Mucosa of descending colon (tissue), 3 donors: ENCODE measurements around the gene BPGM. TPM values are rescaled to one million over a fixed set of nuclear protein-coding genes. Genes with fewer than 3 reads are reported as not detected.

Experiments used
- ATAC-seq: fragments of 200-7000 bp; cut with Tn5 transposase; one replicate; pipeline ENCODE4 v1.9.1; 2020; ENCODE audit warnings: mild to moderate bottlenecking, moderate library complexity
- DNase-seq, 3 donors: peaks; one replicate each; pipeline ENCODE4 v3.0.0-alpha.2; 2020
- H3K36me3 ChIP-seq: fragments of 200-600 bp; one replicate; pipeline ENCODE4 v1.8.0; 2021; ENCODE audit warnings: low read depth, mild to moderate bottlenecking
- H3K4me1 ChIP-seq: fragments of 200-600 bp; one replicate; pipeline ENCODE4 v1.8.0; 2021; ENCODE audit warnings: low read depth, mild to moderate bottlenecking
- H3K4me3 ChIP-seq: fragments of 200-600 bp; one replicate; pipeline ENCODE4 v1.8.0; 2021; ENCODE audit warnings: mild to moderate bottlenecking
- H3K9me3 ChIP-seq: fragments of 200-600 bp; one replicate; pipeline ENCODE4 v1.8.0; 2021; ENCODE audit warnings: mild to moderate bottlenecking
- intact Hi-C, 2 donors: fragments of 100-400 bp; cut with DNase I in 1 of 2; cut with micrococcal nuclease in 1 of 2; formaldehyde crosslinking; loops; one replicate each; pipeline versions ENCODE4 v1.11.0 to v1.11.1; 2022; cut with DNase I, micrococcal nuclease
- total RNA-seq, 3 donors: library from RNA; stranded (reverse); fragmentation: NEBNext Ultra II Directional in 2 of 3; extraction: Animal tissue kit (Norgen Biotek cat#: 25700) in 2 of 3; gene quantifications; one replicate each; pipeline versions ENCODE4 v1.2.1 to v1.2.4, GENCODE V29; 2021 to 2023
- TF ChIP-seq, protein P1 (sequence below): fragments of 200-600 bp; IDR thresholded peaks from one replicate; pipeline ENCODE4 v1.8.0; 2022; ENCODE audit warnings: antibody characterized with exemption, mild to moderate bottlenecking
- donor health status: DM: no; HTN: no; CAD: no; lungs with moderate emphysema.
- donor health status: DM: no; HTN: no; CAD: no.
- donor health status: DM: no; HTN: yes; CAD: no.

The BPGM gene
- total RNA-seq, 3 donors from 2014 or later: 9.4 to 17.3 (median 9.4) TPM

DNA sequence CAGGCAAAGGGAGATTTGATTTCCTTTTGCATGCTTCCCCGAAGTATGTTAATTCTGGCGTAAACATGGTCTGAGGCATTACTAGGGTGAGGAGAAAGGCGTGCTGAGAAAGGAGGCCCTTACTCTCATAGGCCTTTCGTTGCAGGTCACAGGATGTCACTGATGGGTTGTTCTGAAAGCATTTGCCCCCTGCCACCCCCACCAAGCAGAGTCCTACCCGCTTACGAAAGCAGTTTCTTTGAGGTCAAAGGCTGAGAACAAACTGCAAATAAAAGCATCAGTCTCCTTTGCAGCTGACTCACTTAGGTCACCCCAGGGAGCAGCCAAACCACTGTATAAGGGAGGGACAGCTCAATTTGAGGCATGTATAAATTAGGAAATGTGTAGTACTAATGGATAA is 57.1 kb downstream of the BPGM start:
- ATAC-seq: peak; percentile 50
- intact Hi-C loops: no loop called here
- no peak for DNase-seq
- Histone ChIP-seq H3K4me3 (no peak overlapping the region), H3K4me1 (no peaks in the 10 kb centered on the region), H3K9me3 (no peaks in the 10 kb centered on the region), H3K36me3 (no peaks in the 10 kb centered on the region)
- TF ChIP-seq, protein P1, sequence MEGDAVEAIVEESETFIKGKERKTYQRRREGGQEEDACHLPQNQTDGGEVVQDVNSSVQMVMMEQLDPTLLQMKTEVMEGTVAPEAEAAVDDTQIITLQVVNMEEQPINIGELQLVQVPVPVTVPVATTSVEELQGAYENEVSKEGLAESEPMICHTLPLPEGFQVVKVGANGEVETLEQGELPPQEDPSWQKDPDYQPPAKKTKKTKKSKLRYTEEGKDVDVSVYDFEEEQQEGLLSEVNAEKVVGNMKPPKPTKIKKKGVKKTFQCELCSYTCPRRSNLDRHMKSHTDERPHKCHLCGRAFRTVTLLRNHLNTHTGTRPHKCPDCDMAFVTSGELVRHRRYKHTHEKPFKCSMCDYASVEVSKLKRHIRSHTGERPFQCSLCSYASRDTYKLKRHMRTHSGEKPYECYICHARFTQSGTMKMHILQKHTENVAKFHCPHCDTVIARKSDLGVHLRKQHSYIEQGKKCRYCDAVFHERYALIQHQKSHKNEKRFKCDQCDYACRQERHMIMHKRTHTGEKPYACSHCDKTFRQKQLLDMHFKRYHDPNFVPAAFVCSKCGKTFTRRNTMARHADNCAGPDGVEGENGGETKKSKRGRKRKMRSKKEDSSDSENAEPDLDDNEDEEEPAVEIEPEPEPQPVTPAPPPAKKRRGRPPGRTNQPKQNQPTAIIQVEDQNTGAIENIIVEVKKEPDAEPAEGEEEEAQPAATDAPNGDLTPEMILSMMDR: no peak

DNA sequence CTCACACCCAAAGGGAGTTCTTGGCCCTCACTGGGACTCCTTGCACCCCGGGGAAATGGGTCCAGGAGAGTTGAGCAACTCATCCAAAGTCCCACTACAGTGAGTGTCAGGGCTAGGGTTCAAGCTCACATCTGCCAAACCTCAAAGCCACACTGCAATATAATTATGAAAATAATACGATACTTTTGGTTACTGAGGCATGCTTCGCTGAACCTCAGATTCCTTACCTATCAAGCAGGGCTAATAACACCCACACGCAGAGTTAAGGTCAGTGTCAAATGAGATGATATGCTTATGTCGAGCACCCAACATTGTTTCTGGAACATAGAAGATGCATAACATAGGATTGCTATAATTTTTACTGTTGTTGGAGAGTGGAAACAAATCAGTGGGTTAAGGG is 58.2 kb downstream of the BPGM start:
- ATAC-seq (no peak), DNase-seq (no peak)
- H3K4me3 ChIP-seq: no peak overlapping the region
- H3K4me1 ChIP-seq: no peaks in the 10 kb centered on the region
- H3K9me3 ChIP-seq: no peaks in the 10 kb centered on the region
- TF ChIP-seq, protein P1: no peak
- intact Hi-C loops: no loop called here
- H3K36me3 ChIP-seq: no peaks in the 10 kb centered on the region

DNA sequence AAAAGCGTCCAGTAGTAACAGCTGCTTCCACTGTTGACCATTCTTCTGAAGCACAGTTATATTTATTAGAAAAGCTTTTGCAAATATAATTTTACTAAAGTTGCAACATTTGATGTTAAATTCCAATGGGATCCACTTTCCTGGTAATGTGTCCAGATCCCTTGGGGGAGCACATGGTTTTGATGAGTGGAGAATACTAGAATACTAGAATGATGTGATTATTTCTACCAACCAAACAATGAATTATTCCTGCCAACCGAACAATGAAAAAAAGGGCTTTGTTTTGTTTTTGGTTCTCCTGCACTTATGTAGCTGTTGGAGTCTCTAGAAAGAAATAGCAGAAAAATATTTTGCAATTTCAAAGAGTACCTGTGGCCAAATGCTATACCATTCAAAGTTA is 59.1 kb downstream of the BPGM start:
- Histone ChIP-seq H3K36me3 (no peaks in the 10 kb centered on the region), H3K4me1 (no peaks in the 10 kb centered on the region), H3K9me3 (no peaks in the 10 kb centered on the region), H3K4me3 (no peak overlapping the region)
- TF ChIP-seq, protein P1: no peak
- ATAC-seq (no peak), DNase-seq (no peak)
- intact Hi-C loops: no loop called here

DNA sequence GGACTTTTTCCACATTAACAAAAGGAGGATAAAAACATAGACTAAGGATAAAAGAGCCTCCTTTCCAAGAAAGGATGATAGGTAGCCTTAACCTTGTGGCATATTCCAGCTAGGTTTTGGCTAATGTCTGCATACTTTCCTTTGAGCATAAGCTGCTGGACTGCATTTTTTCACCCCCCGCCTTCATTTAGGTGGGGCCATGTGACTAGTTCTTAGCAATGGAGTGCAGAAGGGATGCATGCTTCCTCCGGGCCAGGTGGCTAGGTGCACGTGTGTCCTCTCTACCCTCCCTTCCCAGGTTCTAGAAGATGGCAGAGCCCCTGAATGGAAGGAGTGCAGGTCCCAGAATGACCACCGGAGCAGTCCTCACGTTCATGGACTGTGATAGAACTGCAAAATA is 59.8 kb downstream of the BPGM start:
- DNase-seq: no peak
- Histone ChIP-seq H3K4me3 (no peak overlapping the region), H3K4me1 (no peaks in the 10 kb centered on the region), H3K9me3 (no peaks in the 10 kb centered on the region), H3K36me3 (no peaks in the 10 kb centered on the region)
- ATAC-seq: no peak
- intact Hi-C loops: no loop called here
- TF ChIP-seq, protein P1: no peak

DNA sequence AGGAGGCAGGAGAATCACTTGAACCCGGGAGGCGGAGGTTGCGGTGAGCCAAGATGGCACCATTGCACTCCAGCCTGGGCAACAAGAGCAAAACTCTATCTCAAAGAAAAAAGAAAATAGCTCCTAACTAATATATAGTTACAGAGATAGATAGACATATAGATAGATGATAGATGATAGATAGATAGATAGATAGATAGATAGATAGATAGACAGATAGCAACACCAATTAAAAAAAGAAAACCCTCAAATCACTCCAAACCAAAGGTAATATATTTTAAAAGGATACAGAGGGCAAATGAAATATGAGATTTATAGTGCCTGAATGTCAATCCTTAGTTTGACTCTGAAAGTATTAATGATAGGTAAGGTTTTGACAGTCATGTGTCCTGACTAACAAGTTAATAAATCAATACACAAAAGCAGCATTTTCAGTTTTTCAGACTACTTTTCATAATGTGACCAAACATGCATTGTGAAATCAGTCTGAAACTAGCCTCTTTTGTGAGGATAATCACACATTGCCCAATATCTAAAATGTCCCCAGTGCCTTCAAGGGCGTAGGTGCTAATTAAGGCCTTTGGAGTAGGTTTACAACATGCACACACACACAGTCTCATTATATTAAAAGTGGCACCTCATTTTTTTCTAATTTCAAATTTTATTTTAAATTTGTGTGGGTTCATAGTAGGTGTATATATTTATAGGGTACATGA is 61.2 kb downstream of the BPGM start:
- no peak for DNase-seq
- no peak for ATAC-seq
- intact Hi-C loops: no loop called here
- H3K9me3 ChIP-seq: no peaks in the 10 kb centered on the region
- H3K4me3 ChIP-seq: no peak overlapping the region
- TF ChIP-seq, protein P1: no peak
- H3K4me1 ChIP-seq: no peaks in the 10 kb centered on the region
- no peaks in the 10 kb centered on the region for H3K36me3 ChIP-seq

DNA sequence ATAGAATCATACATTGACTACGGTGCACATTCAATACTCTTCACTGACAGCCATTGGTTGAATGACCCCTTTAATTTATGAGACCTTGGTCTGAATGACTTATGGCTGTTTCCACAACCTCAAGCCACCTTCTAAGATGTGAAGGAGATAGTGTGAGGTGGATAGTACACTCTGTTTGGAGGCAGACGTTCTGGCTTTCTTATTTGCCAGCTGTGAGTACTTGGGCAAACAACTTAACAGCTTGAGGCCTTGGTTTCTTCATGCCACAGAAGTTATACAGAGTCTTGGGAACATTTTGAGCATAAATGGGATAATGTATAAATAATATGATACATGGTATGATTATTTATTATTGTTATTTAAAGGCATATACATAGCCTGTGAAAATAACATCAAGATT is 62.0 kb downstream of the BPGM start:
- DNase-seq (no peak), ATAC-seq (no peak)
- intact Hi-C loops: no loop called here
- Histone ChIP-seq H3K4me3 (no peak overlapping the region), H3K36me3 (no peaks in the 10 kb centered on the region), H3K4me1 (no peaks in the 10 kb centered on the region), H3K9me3 (no peaks in the 10 kb centered on the region)
- TF ChIP-seq, protein P1: no peak
